ENCODE results near the gene NR0B2. TPM values are rescaled to one million over a fixed set of nuclear protein-coding genes. Genes with fewer than 3 reads are reported as not detected.
A peak's percentile ranks its signal among the peaks of the same experiment; 100 is the strongest.

The NR0B2 gene
- total and polyA plus RNA-seq, 2 of the 13 experiments (the other 11 are each of a cell fraction or from before 2014, with no cell fraction given) = 72.5 to 133 TPM

DNA sequence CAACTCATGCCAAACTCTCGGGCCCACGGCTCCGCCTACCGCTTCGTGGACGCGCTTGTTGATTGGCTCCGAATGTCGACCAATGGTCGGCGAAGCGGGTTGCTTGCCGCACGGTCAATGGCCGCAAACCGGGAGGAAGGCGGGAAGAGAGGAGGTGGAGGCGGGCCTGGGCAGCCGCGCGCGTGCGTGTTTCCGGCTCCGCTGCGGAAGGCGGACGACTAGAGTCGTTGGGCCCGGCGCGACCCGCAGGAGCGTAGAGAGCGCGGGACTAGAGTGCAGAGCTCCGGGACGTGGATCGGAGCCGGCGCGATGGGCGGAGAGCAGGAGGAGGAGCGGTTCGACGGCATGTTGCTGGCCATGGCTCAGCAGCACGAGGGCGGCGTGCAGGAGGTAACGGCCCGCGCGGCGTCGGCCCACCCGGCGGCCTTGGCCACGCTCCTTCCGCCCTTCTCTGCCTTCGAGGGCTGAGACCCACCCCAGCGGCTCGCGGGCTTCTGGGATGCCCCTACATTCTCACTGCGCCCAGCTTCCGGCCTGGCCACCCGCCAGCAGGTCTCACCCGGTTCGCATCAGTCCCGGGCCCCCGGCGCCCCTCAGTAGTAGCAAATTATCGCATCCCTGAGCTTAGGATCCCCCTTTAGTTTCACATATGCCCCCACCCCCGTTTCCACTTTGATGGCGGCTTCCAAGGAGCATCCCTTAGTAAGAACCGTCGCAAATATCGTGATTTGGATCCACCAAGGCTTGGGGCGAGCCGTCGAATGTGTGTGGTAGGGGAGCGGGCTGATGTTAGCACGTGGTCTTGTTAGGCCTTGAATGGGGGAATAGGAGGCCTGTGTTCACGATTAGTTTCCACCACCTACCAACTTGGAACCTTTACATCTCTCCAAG, 8.0 kb upstream of the NR0B2 start, which contains the start of gene NUDC (continued):
- TF ChIP-seq FOXO1 (CRISPR knock-in tag; IDR thresholded peaks at IDR 0.05) (peak; percentile 50; the same call in 1 of the 2 replicates), ZNF101 (CRISPR knock-in tag; IDR thresholded peaks at IDR 0.05; ENCODE audit: borderline replicate concordance, low read depth) (no peak), ZNF451 (CRISPR knock-in tag; IDR thresholded peaks at IDR 0.05) (peak; percentile 68; the same call in 1 of the 2 replicates), MED1 (CRISPR knock-in tag; IDR thresholded peaks at IDR 0.05) (peak; percentile 67), MXD3 (CRISPR knock-in tag; IDR thresholded peaks at IDR 0.05) (peak; percentile 95), HMG20B (CRISPR knock-in tag; conservative IDR thresholded peaks at IDR 0.05) (no peak; the same call in 1 of the 2 replicates), ATF6 (CRISPR knock-in tag; conservative IDR thresholded peaks at IDR 0.05) (no peak), CHD4 (IDR thresholded peaks at IDR 0.05; ENCODE audit: borderline replicate concordance, low read length) (no peak), ZNF274 (CRISPR knock-in tag; IDR thresholded peaks at IDR 0.05) (peak; percentile 85; the same call in 1 of the 2 replicates), XRCC5 (optimal IDR thresholded peaks at IDR 0.05; ENCODE audit: low read length) (peak; percentile 24), ZNF766 (CRISPR knock-in tag; IDR thresholded peaks at IDR 0.05; ENCODE audit: borderline replicate concordance) (no peak), HMGA1 (CRISPR knock-in tag; conservative IDR thresholded peaks at IDR 0.05) (no peak)
- TF ChIP-seq, protein P1, sequence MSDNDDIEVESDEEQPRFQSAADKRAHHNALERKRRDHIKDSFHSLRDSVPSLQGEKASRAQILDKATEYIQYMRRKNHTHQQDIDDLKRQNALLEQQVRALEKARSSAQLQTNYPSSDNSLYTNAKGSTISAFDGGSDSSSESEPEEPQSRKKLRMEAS (IDR thresholded peaks at IDR 0.05) = peak; percentile 96
- TF ChIP-seq, protein P2, sequence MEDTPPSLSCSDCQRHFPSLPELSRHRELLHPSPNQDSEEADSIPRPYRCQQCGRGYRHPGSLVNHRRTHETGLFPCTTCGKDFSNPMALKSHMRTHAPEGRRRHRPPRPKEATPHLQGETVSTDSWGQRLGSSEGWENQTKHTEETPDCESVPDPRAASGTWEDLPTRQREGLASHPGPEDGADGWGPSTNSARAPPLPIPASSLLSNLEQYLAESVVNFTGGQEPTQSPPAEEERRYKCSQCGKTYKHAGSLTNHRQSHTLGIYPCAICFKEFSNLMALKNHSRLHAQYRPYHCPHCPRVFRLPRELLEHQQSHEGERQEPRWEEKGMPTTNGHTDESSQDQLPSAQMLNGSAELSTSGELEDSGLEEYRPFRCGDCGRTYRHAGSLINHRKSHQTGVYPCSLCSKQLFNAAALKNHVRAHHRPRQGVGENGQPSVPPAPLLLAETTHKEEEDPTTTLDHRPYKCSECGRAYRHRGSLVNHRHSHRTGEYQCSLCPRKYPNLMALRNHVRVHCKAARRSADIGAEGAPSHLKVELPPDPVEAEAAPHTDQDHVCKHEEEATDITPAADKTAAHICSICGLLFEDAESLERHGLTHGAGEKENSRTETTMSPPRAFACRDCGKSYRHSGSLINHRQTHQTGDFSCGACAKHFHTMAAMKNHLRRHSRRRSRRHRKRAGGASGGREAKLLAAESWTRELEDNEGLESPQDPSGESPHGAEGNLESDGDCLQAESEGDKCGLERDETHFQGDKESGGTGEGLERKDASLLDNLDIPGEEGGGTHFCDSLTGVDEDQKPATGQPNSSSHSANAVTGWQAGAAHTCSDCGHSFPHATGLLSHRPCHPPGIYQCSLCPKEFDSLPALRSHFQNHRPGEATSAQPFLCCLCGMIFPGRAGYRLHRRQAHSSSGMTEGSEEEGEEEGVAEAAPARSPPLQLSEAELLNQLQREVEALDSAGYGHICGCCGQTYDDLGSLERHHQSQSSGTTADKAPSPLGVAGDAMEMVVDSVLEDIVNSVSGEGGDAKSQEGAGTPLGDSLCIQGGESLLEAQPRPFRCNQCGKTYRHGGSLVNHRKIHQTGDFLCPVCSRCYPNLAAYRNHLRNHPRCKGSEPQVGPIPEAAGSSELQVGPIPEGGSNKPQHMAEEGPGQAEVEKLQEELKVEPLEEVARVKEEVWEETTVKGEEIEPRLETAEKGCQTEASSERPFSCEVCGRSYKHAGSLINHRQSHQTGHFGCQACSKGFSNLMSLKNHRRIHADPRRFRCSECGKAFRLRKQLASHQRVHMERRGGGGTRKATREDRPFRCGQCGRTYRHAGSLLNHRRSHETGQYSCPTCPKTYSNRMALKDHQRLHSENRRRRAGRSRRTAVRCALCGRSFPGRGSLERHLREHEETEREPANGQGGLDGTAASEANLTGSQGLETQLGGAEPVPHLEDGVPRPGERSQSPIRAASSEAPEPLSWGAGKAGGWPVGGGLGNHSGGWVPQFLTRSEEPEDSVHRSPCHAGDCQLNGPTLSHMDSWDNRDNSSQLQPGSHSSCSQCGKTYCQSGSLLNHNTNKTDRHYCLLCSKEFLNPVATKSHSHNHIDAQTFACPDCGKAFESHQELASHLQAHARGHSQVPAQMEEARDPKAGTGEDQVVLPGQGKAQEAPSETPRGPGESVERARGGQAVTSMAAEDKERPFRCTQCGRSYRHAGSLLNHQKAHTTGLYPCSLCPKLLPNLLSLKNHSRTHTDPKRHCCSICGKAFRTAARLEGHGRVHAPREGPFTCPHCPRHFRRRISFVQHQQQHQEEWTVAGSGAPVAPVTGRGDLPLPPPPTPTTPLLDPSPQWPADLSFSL (CRISPR knock-in tag; IDR thresholded peaks at IDR 0.05) = no peak
- TF ChIP-seq, protein P3, sequence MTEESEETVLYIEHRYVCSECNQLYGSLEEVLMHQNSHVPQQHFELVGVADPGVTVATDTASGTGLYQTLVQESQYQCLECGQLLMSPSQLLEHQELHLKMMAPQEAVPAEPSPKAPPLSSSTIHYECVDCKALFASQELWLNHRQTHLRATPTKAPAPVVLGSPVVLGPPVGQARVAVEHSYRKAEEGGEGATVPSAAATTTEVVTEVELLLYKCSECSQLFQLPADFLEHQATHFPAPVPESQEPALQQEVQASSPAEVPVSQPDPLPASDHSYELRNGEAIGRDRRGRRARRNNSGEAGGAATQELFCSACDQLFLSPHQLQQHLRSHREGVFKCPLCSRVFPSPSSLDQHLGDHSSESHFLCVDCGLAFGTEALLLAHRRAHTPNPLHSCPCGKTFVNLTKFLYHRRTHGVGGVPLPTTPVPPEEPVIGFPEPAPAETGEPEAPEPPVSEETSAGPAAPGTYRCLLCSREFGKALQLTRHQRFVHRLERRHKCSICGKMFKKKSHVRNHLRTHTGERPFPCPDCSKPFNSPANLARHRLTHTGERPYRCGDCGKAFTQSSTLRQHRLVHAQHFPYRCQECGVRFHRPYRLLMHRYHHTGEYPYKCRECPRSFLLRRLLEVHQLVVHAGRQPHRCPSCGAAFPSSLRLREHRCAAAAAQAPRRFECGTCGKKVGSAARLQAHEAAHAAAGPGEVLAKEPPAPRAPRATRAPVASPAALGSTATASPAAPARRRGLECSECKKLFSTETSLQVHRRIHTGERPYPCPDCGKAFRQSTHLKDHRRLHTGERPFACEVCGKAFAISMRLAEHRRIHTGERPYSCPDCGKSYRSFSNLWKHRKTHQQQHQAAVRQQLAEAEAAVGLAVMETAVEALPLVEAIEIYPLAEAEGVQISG (CRISPR knock-in tag; IDR thresholded peaks at IDR 0.05) = peak; percentile 88

All from HepG2 (cell line).